HepG2 (cell line): ENCODE results near the gene WNK4. TPM values are rescaled to one million over a fixed set of nuclear protein-coding genes. Genes with fewer than 3 reads are reported as not detected.

Source experiments
- CREB1 ChIP-seq, 2 experiments: fragments of 450-650 bp in 1 of 2; IDR thresholded peaks; 2 replicates each; pipeline ENCODE4 v1.6.1; 2016 to 2017; ENCODE audit warnings: control low read depth in 1 of 2, mild to moderate bottlenecking in 1 of 2, missing compliant biosample characterization in 1 of 2, missing genetic modification characterization in 1 of 2
- ESRRA ChIP-seq: sonication (generic); formaldehyde crosslinking; IDR thresholded peaks from 2 replicates; pipeline ENCODE4 v1.5.1; 2020; ENCODE audit warnings: mild to moderate bottlenecking, low read depth, missing genetic modification reagents
- FOXK1 ChIP-seq: sonication (generic); formaldehyde crosslinking; IDR thresholded peaks from 2 replicates; pipeline ENCODE4 v1.4.0; 2020; ENCODE audit warnings: low read depth, missing genetic modification reagents, borderline replicate concordance
- IRF2 ChIP-seq: IDR thresholded peaks from 2 replicates; pipeline ENCODE4 v1.6.1; 2018; ENCODE audit warnings: missing genetic modification reagents, missing compliant biosample characterization
- MLXIP ChIP-seq: sonication (generic); formaldehyde crosslinking; IDR thresholded peaks from 2 replicates; pipeline ENCODE4 v1.9.0; 2021; ENCODE audit warnings: missing genetic modification reagents, borderline replicate concordance
- RERE ChIP-seq: IDR thresholded peaks from 2 replicates; pipeline ENCODE4 v1.6.1; 2016; ENCODE audit warnings: low read depth, missing genetic modification reagents, missing compliant biosample characterization
- USF2 ChIP-seq, 2 experiments: sonication (generic) in 1 of 2; formaldehyde crosslinking in 1 of 2; IDR thresholded peaks; 2 replicates each; pipeline versions ENCODE4 v1.5.1 to v1.6.1; 2011 to 2020; ENCODE audit warnings: borderline replicate concordance in 1 of 2, low read depth in 1 of 2, low read length in 1 of 2, mild to moderate bottlenecking in 1 of 2, missing genetic modification reagents in 1 of 2, moderate library complexity in 1 of 2
- ZBED4 ChIP-seq: sonication (generic); formaldehyde crosslinking; IDR thresholded peaks from 2 replicates; pipeline ENCODE4 v1.4.0; 2020; ENCODE audit warnings: missing genetic modification reagents, borderline replicate concordance
- ZBTB21 ChIP-seq: sonication (generic); formaldehyde crosslinking; IDR thresholded peaks from 2 replicates; pipeline ENCODE4 v1.4.0; 2020; ENCODE audit warnings: missing genetic modification reagents
- ZNF501 ChIP-seq: sonication (generic); formaldehyde crosslinking; IDR thresholded peaks from 2 replicates; pipeline ENCODE4 v1.5.1; 2020; ENCODE audit warnings: mild to moderate bottlenecking, moderate library complexity, missing genetic modification reagents
- ZNF572 ChIP-seq: sonication (generic); formaldehyde crosslinking; IDR thresholded peaks from 2 replicates; pipeline ENCODE4 v1.5.1; 2020; ENCODE audit warnings: mild to moderate bottlenecking, missing genetic modification reagents
- ZNF672 ChIP-seq: sonication (generic); formaldehyde crosslinking; IDR thresholded peaks from 2 replicates; pipeline ENCODE4 v1.8.1; 2022; ENCODE audit warnings: missing genetic modification reagents
- polyA plus RNA-seq, 8 experiments: library from polyadenylated mRNA; depleted of rRNA in 3 of 8; stranded (reverse) in 7 of 8; unstranded in 1 of 8; fragments of >200 nt; fragmentation: Illumina TruSeq in 4 of 8; extraction: Trizol in 4 of 8; gene quantifications; 2 replicates each; pipeline versions ENCODE4 v1.2.1 to v1.2.3, GENCODE V29; 2011 to 2016; ENCODE audit warnings: low read depth in 4 of 8, missing spikeins in 1 of 8, mixed read lengths in 1 of 8; ENCODE audit not compliant: insufficient read depth in 1 of 8
- total RNA-seq, 5 experiments: library from RNA; depleted of rRNA; stranded (reverse); fragments of >200 nt; fragmentation: Illumina TruSeq; extraction: Trizol; gene quantifications; 2 replicates each; pipeline ENCODE4 v1.2.3, GENCODE V29; 2016; ENCODE audit warnings: low read depth in 1 of 5

WNK4 gene
- total and polyA plus RNA-seq, 2 of the 13 experiments (the other 11 are each of a cell fraction or from before 2014, with no cell fraction given), result 2.7 to 13.7 TPM

- no peak for TF ChIP-seq USF2 (IDR thresholded peaks at IDR 0.05; ENCODE audit: low read depth, low read length)
- no peak for TF ChIP-seq USF2 (CRISPR knock-in tag; IDR thresholded peaks at IDR 0.05; ENCODE audit: borderline replicate concordance)
- no peak for TF ChIP-seq FOXK1 (CRISPR knock-in tag)
- TF ChIP-seq ZBTB21 (CRISPR knock-in tag), result no peak
- TF ChIP-seq ESRRA (CRISPR knock-in tag), result no peak
- TF ChIP-seq ZNF672, result no peak
- TF ChIP-seq RERE (CRISPR knock-in tag), result no peak
- TF ChIP-seq CREB1 (IDR thresholded peaks at IDR 0.05), result no peak
- TF ChIP-seq CREB1 (CRISPR knock-in tag; IDR thresholded peaks at IDR 0.05), result no peak
- TF ChIP-seq ZNF572 (CRISPR knock-in tag), result no peak
- no peak for TF ChIP-seq ZBED4 (CRISPR knock-in tag)
- no peak for TF ChIP-seq IRF2 (CRISPR knock-in tag)
- TF ChIP-seq ZNF501 (CRISPR knock-in tag), result no peak
- TF ChIP-seq MLXIP (CRISPR knock-in tag), result no peak
These were observed 1.3 kb downstream of the WNK4 start (continued) for GRCh38 chr17:42781639-42782165.
